Fibroblast of mammary gland (primary cell): ENCODE results near the gene SDK2.
A peak's percentile ranks its signal among the peaks of the same experiment; 100 is the strongest.

ENCODE experiments used
- DNase-seq: peaks from one replicate; pipeline ENCODE4 v3.0.0-alpha.2; 2010; ENCODE audit warnings: low read depth
- H3K4me3 ChIP-seq: 2 replicates; pipeline ENCODE4 v1.5.1; 2011; ENCODE audit warnings: low read depth, mild to moderate bottlenecking, low read length, moderate library complexity; ENCODE audit not compliant: control insufficient read depth
- TF ChIP-seq, protein P1 (sequence below): conservative IDR thresholded peaks from 2 replicates; pipeline ENCODE4 v1.5.1; 2011; ENCODE audit warnings: low read depth, low read length, inconsistent platforms; ENCODE audit not compliant: control insufficient read depth, insufficient read depth

The SDK2 gene

DNA sequence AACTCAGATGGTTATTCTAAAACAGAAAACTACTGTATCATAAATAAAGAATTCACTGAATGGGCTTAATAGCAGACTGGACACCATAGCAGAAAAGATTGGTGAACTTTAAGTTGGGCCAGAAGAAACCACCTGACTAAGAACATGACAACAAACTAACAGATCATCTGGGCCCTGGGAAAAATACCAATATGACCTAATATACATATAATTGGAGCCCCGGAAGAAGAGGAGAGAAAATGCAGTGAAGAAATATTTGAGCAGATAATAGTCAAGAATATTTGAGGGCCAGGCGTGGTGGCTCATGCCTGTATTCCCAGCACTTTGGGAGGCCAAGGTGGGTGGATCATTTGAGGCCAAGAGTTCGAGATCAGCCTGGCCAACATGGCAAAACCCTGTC, 25.5 kb upstream of the SDK2 start:
- TF ChIP-seq, protein P1, sequence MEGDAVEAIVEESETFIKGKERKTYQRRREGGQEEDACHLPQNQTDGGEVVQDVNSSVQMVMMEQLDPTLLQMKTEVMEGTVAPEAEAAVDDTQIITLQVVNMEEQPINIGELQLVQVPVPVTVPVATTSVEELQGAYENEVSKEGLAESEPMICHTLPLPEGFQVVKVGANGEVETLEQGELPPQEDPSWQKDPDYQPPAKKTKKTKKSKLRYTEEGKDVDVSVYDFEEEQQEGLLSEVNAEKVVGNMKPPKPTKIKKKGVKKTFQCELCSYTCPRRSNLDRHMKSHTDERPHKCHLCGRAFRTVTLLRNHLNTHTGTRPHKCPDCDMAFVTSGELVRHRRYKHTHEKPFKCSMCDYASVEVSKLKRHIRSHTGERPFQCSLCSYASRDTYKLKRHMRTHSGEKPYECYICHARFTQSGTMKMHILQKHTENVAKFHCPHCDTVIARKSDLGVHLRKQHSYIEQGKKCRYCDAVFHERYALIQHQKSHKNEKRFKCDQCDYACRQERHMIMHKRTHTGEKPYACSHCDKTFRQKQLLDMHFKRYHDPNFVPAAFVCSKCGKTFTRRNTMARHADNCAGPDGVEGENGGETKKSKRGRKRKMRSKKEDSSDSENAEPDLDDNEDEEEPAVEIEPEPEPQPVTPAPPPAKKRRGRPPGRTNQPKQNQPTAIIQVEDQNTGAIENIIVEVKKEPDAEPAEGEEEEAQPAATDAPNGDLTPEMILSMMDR, result no peak
- DNase-seq, result no peak
- no peak overlapping the region for H3K4me3 ChIP-seq

DNA sequence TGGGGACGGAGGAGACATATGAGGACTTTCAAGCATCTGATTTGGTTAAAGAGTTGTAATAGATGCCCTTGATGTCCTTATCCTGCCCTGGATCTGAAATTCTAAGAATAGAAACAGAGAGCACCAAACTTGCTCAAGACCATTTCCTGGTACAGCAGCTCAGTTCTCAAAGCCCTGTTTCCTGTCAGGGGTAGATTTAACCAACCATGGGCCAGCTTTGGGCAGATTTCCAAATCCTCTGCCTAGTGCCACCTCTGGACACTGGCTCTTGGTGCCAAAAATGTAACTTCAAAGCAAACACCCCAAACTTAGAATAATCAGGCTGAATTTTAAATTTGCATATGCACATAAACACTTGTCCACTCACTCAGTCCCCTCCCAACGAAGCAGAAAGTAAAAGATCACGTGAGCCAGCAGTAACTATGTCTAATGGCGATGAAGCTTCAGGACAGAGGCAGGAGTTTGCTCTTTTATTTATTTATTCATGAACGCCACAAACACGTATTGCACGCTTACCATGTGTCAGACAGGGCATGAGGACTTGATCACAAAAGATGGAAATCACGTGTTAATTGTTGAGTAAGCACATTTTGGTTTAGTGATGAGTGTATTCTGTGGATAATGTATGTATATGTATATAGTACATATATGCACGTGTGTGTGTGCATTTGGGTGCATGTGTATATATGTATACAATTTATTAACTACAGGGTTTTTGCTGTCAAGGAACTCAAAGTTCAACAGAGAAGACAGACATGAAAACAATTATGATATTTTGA, 23.1 kb upstream of the SDK2 start:
- TF ChIP-seq, protein P1, result no peak
- no peak for DNase-seq
- H3K4me3 ChIP-seq, result no peak overlapping the region

DNA sequence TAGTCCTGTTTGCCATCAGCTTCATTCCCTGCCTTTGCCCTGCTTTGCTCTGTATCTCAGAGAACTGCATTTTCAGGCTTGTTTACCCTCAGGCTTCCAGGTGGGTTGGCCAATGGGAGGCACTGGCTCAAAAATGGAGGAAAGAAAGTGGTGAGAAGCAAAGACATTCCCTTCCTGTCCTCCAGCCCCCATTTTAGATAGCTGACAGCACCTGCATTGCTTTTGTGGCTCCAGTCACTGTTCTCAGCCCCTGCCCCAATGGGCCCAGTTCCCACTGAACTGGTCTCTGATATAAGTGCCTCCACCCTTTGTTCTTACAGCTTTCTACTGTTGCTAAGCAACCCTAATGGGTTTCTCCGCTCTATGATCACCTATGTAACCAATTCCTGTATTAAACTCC, 19.4 kb upstream of the SDK2 start:
- DNase-seq, result no peak
- H3K4me3 ChIP-seq, result no peak overlapping the region
- TF ChIP-seq, protein P1, result no peak

DNA sequence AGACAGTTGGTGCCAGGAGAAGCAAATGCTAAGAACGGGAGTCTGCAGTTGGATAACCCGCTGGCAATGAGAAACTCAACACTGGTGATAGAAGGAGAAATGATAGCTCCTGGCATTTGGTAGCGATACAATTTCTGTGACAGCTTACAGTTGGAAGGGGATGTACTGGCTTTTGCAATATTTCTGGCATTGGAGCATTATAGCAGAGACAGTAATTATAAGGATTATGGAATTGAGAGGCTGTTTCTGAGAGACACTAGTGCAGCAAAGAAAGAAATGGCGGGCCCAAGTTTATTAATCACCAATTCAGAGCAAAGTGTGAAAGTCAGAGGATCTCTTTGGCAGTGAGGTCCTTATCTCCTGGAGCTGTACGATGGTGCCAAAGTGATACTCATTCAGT, 16.1 kb upstream of the SDK2 start:
- no peak for DNase-seq
- no peak overlapping the region for H3K4me3 ChIP-seq
- TF ChIP-seq, protein P1, result no peak

DNA sequence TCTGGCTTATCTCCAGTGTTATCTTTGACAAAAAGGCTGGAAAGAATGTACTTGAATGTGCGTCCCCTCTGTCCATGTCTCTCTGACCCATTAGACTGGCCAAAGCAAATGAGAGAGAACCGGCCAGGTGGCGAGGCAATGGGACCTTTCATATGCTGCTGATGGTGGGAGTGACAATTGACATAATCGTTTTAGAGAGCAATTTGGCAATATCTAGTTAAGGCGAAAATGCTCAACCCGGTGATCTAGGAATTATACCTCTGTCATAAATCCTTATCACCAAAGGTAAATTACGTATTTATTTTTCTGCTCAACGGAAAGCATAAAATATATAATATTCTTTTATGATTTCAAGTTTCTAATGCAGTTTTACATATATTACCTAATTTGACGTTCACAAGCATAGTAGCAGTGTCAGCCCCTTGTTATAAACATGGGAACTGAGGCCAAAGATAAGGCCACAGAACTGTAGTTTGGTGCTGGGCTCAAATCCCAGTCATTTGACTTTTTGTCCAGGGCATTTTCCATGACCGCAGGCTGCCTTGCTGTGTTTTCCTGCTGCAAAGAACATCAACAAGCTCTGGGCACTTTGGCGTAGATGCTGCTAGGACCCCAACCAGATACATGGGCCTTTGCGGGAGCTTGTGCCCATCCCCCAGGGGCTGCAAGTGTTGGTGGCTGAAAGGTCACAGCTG, 14.7 kb upstream of the SDK2 start:
- DNase-seq, result no peak
- no peak overlapping the region for H3K4me3 ChIP-seq
- TF ChIP-seq, protein P1, result no peak

DNA sequence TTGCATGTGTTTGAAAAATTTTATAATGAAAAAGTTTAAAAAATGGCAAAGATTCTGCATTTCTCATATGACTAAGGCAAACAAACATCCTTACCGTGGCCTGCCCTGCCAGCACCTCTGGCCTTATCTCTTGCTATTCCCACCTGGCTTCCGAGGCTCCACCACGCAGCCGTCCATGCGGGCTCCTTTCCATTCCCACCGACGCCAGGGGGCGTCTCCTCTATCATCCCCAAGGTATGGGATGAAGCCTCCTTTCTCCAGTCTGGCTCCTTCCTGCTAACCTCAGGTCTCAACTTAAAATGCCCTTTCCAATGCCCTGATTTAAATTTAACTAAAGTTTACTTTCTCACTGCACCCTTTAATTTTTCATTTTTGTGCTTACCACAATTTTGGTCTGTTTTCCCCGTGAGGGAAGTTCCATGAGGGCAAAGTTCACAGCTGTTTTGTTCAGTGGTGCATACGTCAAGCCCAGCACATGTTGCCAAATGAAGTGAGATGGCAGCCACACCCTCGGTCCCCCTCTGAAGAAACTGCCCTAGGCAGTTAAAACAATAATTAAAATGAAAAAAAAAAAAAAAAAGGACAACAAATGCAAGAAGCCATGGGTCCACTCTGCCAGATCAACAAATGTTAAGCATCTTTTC, 13.3 kb upstream of the SDK2 start:
- DNase-seq, result peak; percentile 54
- TF ChIP-seq, protein P1, result peak; percentile 73
- no peak overlapping the region for H3K4me3 ChIP-seq
